K562 (cell line): ENCODE data around the gene FBXW7. TPM values are rescaled to one million over a fixed set of nuclear protein-coding genes. Genes with fewer than 3 reads are reported as not detected.

Source experiments
- CUX1 ChIP-seq: fragments of 200-800 bp; sonication (Bioruptor generic); IDR thresholded peaks from 2 replicates; pipeline ENCODE4 v1.6.1; 2016; ENCODE audit warnings: missing genetic modification characterization, missing compliant biosample characterization
- MCM2 ChIP-seq: fragments of 450-650 bp; IDR thresholded peaks from 2 replicates; pipeline ENCODE4 v1.6.1; 2017; ENCODE audit warnings: low read depth, mild to moderate bottlenecking
- MTA3 ChIP-seq: fragments of 450-650 bp; formaldehyde crosslinking; IDR thresholded peaks from 2 replicates; pipeline ENCODE4 v1.6.1; 2017; ENCODE audit warnings: mild to moderate bottlenecking, borderline replicate concordance
- MYC ChIP-seq, 2 experiments: fragments of 250-450 bp in 1 of 2; sonication (Bioruptor Pico) in 1 of 2; IDR thresholded peaks; 2 replicates each; pipeline versions ENCODE4 v1.5.1 to v1.6.1; 2012 to 2021; ENCODE audit warnings: low read depth in 2 of 2, borderline replicate concordance in 1 of 2, improper control_type of control experiment in 1 of 2, low read length in 1 of 2, mild to moderate bottlenecking in 1 of 2, moderate library complexity in 1 of 2
- NCOA4 ChIP-seq: fragments of 450-650 bp; IDR thresholded peaks from 2 replicates; pipeline ENCODE4 v1.6.1; 2018; ENCODE audit warnings: mild to moderate bottlenecking; ENCODE audit not compliant: partially characterized antibody
- PKNOX1 ChIP-seq: fragments of 450-650 bp; IDR thresholded peaks from 2 replicates; pipeline ENCODE4 v1.6.1; 2016
- RBFOX2 ChIP-seq: fragments of 200-400 bp; formaldehyde crosslinking; IDR thresholded peaks from 2 replicates; pipeline ENCODE4 v1.6.1; 2017; ENCODE audit warnings: low read depth, mild to moderate bottlenecking, low read length, moderate library complexity
- SP1 ChIP-seq: sonication (generic); formaldehyde crosslinking; IDR thresholded peaks from 2 replicates; pipeline ENCODE4 v1.8.1; 2022; ENCODE audit warnings: mild to moderate bottlenecking, missing genetic modification reagents
- ZNF133 ChIP-seq: fragments of 250-450 bp; sonication (Bioruptor Pico); IDR thresholded peaks from 2 replicates; pipeline ENCODE4 v1.4.0; 2020; ENCODE audit warnings: mild to moderate bottlenecking
- ZNF592 ChIP-seq: fragments of 450-650 bp; IDR thresholded peaks from 2 replicates; pipeline ENCODE4 v1.6.1; 2017; ENCODE audit warnings: antibody characterized with exemption, mild to moderate bottlenecking
- ZNF76 ChIP-seq: fragments of 250-450 bp; sonication (Bioruptor Pico); IDR thresholded peaks from 2 replicates; pipeline ENCODE4 v1.4.0; 2020; ENCODE audit warnings: mild to moderate bottlenecking, moderate library complexity, borderline replicate concordance
- polyA plus RNA-seq, 8 experiments: library from polyadenylated mRNA; depleted of rRNA in 4 of 8; stranded (reverse) in 5 of 8; unstranded in 3 of 8; fragments of >200 nt; fragmentation: Nextera tagmentation in 2 of 8; fragmentation: Illumina TruSeq in 1 of 8; extraction: Ambion mirVana in 2 of 8; extraction: Trizol in 1 of 8; gene quantifications; 2 replicates each; pipeline versions ENCODE4 v1.2.1 to v1.2.3, GENCODE V29; 2011 to 2014; ENCODE audit warnings: inconsistent platforms in 1 of 8, missing spikeins in 1 of 8
- total RNA-seq, 7 experiments: library from RNA; depleted of rRNA in 6 of 7; stranded (reverse); fragments of >200 nt in 6 of 7; fragmentation: Illumina TruSeq in 2 of 7; extraction: Trizol in 2 of 7; gene quantifications; 2 replicates each; pipeline versions ENCODE4 v1.2.1 to v1.2.3, GENCODE V29; 2011 to 2021; ENCODE audit warnings: low replicate concordance in 1 of 7

The FBXW7 gene
- total and polyA plus RNA-seq, 9 of the 15 experiments (the other 6 are each of a cell fraction or from before 2014, with no cell fraction given), result 6.8 to 44.2 (median 16.4) TPM

- no peak for TF ChIP-seq ZNF76 (CRISPR knock-in tag)
- no peak for TF ChIP-seq ZNF133 (CRISPR knock-in tag)
- no peak for TF ChIP-seq ZNF592
- no peak for TF ChIP-seq RBFOX2
- no peak for TF ChIP-seq MYC (IDR thresholded peaks at IDR 0.05; ENCODE audit: low read depth, low read length)
- TF ChIP-seq MYC (CRISPR knock-in tag; IDR thresholded peaks at IDR 0.05; ENCODE audit: borderline replicate concordance, low read depth), result no peak
- TF ChIP-seq SP1 (CRISPR knock-in tag), result no peak
- TF ChIP-seq MTA3, result no peak
- no peak for TF ChIP-seq MCM2
- TF ChIP-seq PKNOX1, result no peak
- TF ChIP-seq NCOA4, result no peak
- no peak for TF ChIP-seq CUX1
Measured at GRCh38 chr4:152462695-152463094, 73.2 kb downstream of the FBXW7 start (continued).
